ENCODE data around the gene SLC8A1.

Gene SLC8A1

DNA sequence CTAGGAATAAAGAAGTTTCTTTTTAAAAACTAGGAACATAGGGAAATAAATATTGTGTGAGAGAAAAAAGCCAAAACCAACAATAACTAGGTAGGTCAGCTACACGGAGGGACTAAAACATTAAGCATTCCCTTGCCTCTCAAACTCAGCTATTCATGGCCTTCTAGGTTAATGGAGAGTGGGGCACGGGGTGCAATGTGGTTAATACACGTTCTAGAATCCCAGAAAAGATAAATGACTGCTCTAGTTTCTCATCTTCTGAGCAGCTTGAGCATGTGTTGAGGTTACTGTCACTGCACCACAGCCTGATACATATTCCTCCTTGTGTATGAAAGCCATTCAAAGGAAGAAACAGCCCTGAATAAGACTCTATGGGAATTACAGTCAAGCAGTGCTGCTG lies 31.4 kb downstream of the SLC8A1 start:
- in situ Hi-C loops (cut with HindIII; ENCODE audit: low sequenced_read_pairs): no loop called here
- DNase-seq (ENCODE audit: low read depth): no peak
- no peak overlapping the region for H3K4me3 ChIP-seq (ENCODE audit: low read depth, low read length)
- TF ChIP-seq, protein P1, sequence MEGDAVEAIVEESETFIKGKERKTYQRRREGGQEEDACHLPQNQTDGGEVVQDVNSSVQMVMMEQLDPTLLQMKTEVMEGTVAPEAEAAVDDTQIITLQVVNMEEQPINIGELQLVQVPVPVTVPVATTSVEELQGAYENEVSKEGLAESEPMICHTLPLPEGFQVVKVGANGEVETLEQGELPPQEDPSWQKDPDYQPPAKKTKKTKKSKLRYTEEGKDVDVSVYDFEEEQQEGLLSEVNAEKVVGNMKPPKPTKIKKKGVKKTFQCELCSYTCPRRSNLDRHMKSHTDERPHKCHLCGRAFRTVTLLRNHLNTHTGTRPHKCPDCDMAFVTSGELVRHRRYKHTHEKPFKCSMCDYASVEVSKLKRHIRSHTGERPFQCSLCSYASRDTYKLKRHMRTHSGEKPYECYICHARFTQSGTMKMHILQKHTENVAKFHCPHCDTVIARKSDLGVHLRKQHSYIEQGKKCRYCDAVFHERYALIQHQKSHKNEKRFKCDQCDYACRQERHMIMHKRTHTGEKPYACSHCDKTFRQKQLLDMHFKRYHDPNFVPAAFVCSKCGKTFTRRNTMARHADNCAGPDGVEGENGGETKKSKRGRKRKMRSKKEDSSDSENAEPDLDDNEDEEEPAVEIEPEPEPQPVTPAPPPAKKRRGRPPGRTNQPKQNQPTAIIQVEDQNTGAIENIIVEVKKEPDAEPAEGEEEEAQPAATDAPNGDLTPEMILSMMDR (IDR thresholded peaks at IDR 0.05; ENCODE audit: low read depth, low read length, missing control alignments): no peak

DNA sequence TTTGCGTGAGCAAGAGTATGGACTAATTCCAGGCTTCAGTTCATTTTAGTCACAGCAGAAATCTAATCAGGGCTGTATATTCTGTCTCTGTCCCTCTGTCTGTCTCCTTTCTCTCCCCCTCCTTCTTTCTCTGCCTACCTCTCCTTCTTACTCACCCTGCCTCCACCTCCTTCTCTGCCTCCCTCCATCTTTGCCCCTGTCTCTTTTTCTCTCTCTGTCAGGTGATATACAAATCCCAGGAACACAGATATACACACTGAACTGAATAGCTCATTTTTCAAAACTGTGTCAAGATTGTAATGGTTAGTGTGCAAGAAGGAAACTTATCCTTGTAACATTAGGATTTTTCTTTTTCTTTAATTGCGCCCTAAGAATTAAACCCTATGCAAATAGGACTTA lies 32.5 kb downstream of the SLC8A1 start:
- H3K4me3 ChIP-seq (ENCODE audit: low read depth, low read length): no peak overlapping the region
- DNase-seq (ENCODE audit: low read depth): no peak
- TF ChIP-seq, protein P1 (IDR thresholded peaks at IDR 0.05; ENCODE audit: low read depth, low read length, missing control alignments): no peak
- in situ Hi-C loops (cut with HindIII; ENCODE audit: low sequenced_read_pairs): no loop called here

DNA sequence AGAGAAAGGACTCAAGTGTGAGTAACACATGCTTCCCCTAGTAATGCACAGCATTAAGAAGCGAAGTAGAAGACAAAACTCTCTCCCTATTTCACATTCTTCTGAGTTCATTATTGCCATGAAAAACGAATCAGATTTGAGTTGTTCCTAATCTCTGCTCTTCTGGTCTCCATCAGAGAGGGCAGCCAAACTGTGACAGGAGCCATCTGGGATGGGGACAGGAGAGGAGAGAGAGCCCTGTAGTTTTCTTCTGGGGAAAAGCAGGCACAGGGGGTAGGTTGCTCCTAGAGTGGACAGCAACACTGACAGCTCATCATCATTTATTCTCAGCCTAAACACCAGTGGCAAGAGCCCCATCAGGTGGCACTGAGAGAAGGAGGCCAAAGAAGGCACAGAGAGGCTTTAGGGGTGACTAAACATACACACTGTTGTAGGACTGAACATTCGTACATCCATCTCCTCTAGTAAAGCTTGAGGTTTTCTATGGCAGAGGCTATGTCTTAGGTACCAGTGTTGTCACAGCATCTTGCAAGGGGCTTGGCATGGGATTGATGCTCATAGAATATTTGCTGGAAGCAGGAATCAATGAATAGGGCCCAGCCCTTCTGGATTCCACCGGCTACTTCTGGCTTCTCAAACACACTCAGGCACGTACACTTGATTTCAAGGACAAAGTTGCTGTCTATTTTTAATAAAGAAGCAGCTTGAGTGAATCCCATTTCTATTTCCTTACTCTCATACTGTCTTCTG lies 33.1 kb downstream of the SLC8A1 start:
- in situ Hi-C loops (cut with HindIII; ENCODE audit: low sequenced_read_pairs): no loop called here
- DNase-seq (ENCODE audit: low read depth): no peak
- H3K4me3 ChIP-seq (ENCODE audit: low read depth, low read length): no peak overlapping the region
- TF ChIP-seq, protein P1 (IDR thresholded peaks at IDR 0.05; ENCODE audit: low read depth, low read length, missing control alignments): no peak

DNA sequence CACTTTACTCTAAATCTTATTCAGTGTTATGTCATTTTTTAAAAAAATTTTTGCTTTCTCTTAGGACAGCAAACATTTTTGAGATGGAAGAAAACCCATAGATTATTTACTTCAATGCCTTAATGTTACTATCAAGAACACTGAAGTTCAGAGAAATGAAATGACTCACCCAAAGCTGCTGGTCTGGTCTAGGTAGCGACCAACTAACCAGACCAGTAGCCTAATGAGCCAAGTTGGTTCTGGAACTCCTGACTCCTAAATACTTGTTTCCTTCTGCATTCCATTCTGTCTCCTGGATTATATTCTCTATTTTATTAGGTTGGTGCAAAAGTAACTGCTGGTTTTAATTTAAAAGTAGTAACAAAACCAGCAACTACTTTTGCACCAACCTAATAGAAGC lies 35.4 kb downstream of the SLC8A1 start:
- TF ChIP-seq, protein P1 (IDR thresholded peaks at IDR 0.05; ENCODE audit: low read depth, low read length, missing control alignments): no peak
- no peak for DNase-seq (ENCODE audit: low read depth)
- in situ Hi-C loops (cut with HindIII; ENCODE audit: low sequenced_read_pairs): no loop called here
- H3K4me3 ChIP-seq (ENCODE audit: low read depth, low read length): no peak overlapping the region

DNA sequence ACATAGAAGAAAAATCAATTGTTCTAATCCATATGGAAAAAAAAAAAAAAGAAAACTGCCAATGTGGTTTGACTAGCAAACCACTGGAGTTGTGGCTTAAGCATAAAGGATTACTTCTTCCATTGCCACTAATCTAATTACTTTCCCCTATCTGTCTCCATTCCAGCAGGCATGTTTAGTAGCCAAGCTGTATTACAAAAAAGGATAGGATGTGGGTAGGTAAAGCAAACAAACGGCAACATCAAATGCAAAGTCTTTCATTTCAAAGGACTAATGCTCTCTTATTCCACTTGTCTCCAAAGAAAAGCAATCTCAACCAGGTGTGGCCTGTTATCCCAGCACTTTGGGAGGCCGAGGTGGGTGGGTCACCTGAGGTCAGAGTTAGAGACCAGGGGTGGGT lies 36.5 kb downstream of the SLC8A1 start:
- in situ Hi-C loops (cut with HindIII; ENCODE audit: low sequenced_read_pairs): no loop called here
- H3K4me3 ChIP-seq (ENCODE audit: low read depth, low read length): no peak overlapping the region
- DNase-seq (ENCODE audit: low read depth): no peak
- TF ChIP-seq, protein P1 (IDR thresholded peaks at IDR 0.05; ENCODE audit: low read depth, low read length, missing control alignments): no peak

DNA sequence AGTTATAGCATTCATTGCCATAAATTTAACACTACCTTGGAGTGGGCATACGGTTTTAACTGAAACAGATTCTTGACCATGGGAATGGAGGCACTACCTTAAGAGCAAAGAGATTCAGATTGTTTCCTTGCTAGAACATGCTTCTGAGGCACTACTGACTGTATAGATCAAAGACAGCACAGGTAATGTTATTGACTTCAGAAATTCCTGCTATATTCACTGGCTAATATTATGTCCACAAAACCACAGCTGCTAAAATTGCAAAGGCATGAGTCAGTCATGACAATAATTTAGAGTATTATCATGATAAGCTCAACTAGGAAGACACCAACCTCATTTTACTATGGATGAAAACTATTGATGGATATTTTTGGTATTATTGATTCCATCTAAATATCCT lies 39.4 kb downstream of the SLC8A1 start:
- TF ChIP-seq, protein P1 (IDR thresholded peaks at IDR 0.05; ENCODE audit: low read depth, low read length, missing control alignments): no peak
- no peak overlapping the region for H3K4me3 ChIP-seq (ENCODE audit: low read depth, low read length)
- in situ Hi-C loops (cut with HindIII; ENCODE audit: low sequenced_read_pairs): no loop called here
- DNase-seq (ENCODE audit: low read depth): no peak

All from astrocyte of the cerebellum (primary cell).